Loucy (cell line): ENCODE results near the gene SMG6.

Experiments used
- EZH2phosphoT487 ChIP-seq: fragments of 200-600 bp; IDR thresholded peaks from 2 replicates; pipeline ENCODE4 v1.6.1; 2018; ENCODE audit warnings: antibody characterized with exemption, mild to moderate bottlenecking, moderate library complexity, borderline replicate concordance
- TF ChIP-seq, protein P1 (sequence below): fragments of 200-600 bp; sonication (generic); conservative IDR thresholded peaks from 2 replicates; pipeline ENCODE4 v1.5.1; 2014; ENCODE audit warnings: mild to moderate bottlenecking, antibody characterized with exemption, low read length

DNA sequence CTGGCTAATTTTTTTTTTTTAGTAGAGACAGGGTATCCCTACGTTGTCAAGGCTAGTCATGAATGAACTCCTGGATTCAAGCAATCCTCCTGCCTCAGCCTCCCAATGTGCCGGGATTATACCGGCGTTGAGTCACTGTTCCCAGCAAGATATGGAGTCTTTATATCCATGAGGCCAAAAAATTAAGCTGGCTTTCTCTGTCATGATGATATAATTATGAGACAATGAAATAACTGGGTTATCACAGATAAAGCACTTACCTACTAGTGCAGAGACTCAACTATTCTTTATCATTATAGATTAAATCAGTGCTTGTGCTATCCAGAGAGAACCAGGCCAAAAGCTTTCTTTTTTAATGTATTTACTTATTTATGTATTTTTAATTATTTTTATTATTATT is 36.2 kb downstream of the SMG6 start:
- TF ChIP-seq, protein P1, sequence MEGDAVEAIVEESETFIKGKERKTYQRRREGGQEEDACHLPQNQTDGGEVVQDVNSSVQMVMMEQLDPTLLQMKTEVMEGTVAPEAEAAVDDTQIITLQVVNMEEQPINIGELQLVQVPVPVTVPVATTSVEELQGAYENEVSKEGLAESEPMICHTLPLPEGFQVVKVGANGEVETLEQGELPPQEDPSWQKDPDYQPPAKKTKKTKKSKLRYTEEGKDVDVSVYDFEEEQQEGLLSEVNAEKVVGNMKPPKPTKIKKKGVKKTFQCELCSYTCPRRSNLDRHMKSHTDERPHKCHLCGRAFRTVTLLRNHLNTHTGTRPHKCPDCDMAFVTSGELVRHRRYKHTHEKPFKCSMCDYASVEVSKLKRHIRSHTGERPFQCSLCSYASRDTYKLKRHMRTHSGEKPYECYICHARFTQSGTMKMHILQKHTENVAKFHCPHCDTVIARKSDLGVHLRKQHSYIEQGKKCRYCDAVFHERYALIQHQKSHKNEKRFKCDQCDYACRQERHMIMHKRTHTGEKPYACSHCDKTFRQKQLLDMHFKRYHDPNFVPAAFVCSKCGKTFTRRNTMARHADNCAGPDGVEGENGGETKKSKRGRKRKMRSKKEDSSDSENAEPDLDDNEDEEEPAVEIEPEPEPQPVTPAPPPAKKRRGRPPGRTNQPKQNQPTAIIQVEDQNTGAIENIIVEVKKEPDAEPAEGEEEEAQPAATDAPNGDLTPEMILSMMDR: no peak
- TF ChIP-seq EZH2phosphoT487: no peak
